DOHH2 (cell line): ENCODE measurements around the gene KCNJ6.

Experiments
- H3F3A ChIP-seq: fragments of 200-600 bp; sonication (generic), shearing (Covaris generic); 2 replicates; pipeline ENCODE4 v1.6.0; 2016; ENCODE audit warnings: antibody characterized with exemption, mild to moderate bottlenecking; ENCODE audit not compliant: control insufficient read depth, insufficient read depth
- H3K27ac ChIP-seq: fragments of 200-600 bp; sonication (generic); 2 replicates; pipeline ENCODE4 v1.5.1; 2014; ENCODE audit warnings: low read depth, mild to moderate bottlenecking, low read length, moderate library complexity
- H3K27me3 ChIP-seq: fragments of 200-600 bp; sonication (generic); 2 replicates; pipeline ENCODE4 v1.6.1; 2014; ENCODE audit warnings: mild to moderate bottlenecking, low read length, mixed read lengths; ENCODE audit not compliant: control insufficient read depth
- H3K36me3 ChIP-seq: fragments of 200-600 bp; sonication (generic); 2 replicates; pipeline ENCODE4 v1.6.1; 2014; ENCODE audit warnings: mild to moderate bottlenecking, low read length, moderate library complexity, mixed read lengths; ENCODE audit not compliant: control insufficient read depth
- H3K4me1 ChIP-seq: fragments of 200-600 bp; sonication (generic); 2 replicates; pipeline ENCODE4 v1.6.1; 2014; ENCODE audit warnings: mild to moderate bottlenecking, low read length, mixed read lengths; ENCODE audit not compliant: control insufficient read depth
- H3K4me2 ChIP-seq: fragments of 200-600 bp; sonication (generic); 2 replicates; pipeline ENCODE4 v1.6.0; 2014; ENCODE audit warnings: mild to moderate bottlenecking, low read length, moderate library complexity
- H3K4me3 ChIP-seq: fragments of 200-600 bp; sonication (generic); 2 replicates; pipeline ENCODE4 v1.5.1; 2014; ENCODE audit warnings: mild to moderate bottlenecking, low read length, mixed read lengths
- H3K79me2 ChIP-seq: fragments of 200-600 bp; sonication (generic); 2 replicates; pipeline ENCODE4 v1.6.1; 2014; ENCODE audit warnings: mild to moderate bottlenecking, low read length, mixed read lengths; ENCODE audit not compliant: control insufficient read depth
- H3K9me2 ChIP-seq: fragments of 200-600 bp; sonication (generic); replicated peaks from 2 replicates; pipeline ENCODE4 v1.6.1; 2014; ENCODE audit warnings: mild to moderate bottlenecking, low read length, mixed read lengths; ENCODE audit not compliant: control insufficient read depth
- H3K9me3 ChIP-seq: fragments of 200-600 bp; sonication (generic); 2 replicates; pipeline ENCODE4 v1.6.1; 2014; ENCODE audit warnings: antibody characterized with exemption, low read length, mixed read lengths; ENCODE audit not compliant: control insufficient read depth, insufficient read depth
- H4K20me1 ChIP-seq: fragments of 200-600 bp; sonication (generic); 2 replicates; pipeline ENCODE4 v1.6.0; 2014; ENCODE audit warnings: low read depth, mild to moderate bottlenecking, antibody characterized with exemption, low read length, moderate library complexity; ENCODE audit not compliant: control insufficient read depth, insufficient read depth
- EZH2phosphoT487 ChIP-seq: fragments of 200-600 bp; sonication (generic); IDR thresholded peaks from 2 replicates; pipeline ENCODE4 v1.6.1; 2017; ENCODE audit warnings: borderline replicate concordance, mild to moderate bottlenecking, antibody characterized with exemption, low read length, moderate library complexity, mixed read lengths
- TF ChIP-seq, protein P1 (sequence below): fragments of 200-600 bp; sonication (generic); IDR thresholded peaks from one replicate; pipeline ENCODE4 v1.5.1; 2014; ENCODE audit warnings: antibody characterized with exemption, mild to moderate bottlenecking, low read depth, low read length; ENCODE audit not compliant: poor library complexity, severe bottlenecking

KCNJ6 gene

DNA sequence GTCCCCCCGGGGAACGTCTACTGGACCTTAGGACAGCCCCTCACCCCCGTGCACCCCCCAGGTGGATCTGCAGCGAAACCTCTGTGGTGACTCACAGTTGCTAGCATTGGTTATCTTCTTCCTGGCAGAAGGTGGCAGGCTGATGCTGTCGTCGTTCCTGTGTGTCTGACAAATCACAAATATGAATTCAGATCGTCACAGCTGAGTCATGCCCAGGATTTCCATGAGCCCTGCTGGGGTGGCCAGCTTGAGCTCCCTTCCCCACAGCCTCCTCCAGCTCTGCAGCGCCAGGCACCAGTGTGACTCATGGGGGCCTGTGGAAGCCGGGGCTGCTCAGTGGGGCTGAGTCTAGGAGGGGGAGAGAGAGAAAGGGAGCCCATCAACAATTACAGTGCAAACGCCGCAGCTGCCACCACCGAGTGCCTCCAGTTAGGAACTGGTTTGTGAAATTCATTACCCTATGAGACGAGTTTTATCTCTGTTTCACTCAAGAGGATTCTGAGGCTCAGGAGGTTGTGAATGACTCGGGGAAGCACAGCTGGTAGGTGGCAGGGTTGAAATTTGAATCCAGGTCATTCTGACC is 351.8 kb downstream of the KCNJ6 start:
- Histone ChIP-seq H3K27ac (no peak overlapping the region), H3K4me3 (peak overlapping the region; percentile 75), H4K20me1 (no peaks in the 10 kb centered on the region), H3K79me2 (peaks cover 2% of the 10 kb centered on the region; the same call in 1 of the 2 replicates), H3K4me2 (peak overlapping the region; percentile 92), H3K9me2 (no peaks in the 10 kb centered on the region), H3K9me3 (peaks cover 5% of the 10 kb centered on the region; the same call in 1 of the 2 replicates), H3K36me3 (no peaks in the 10 kb centered on the region), H3K4me1 (peaks cover 18% of the 10 kb centered on the region), H3F3A (no peaks in the 10 kb centered on the region), H3K27me3 (peaks cover 24% of the 10 kb centered on the region)
- TF ChIP-seq EZH2phosphoT487: no peak
- TF ChIP-seq, protein P1, sequence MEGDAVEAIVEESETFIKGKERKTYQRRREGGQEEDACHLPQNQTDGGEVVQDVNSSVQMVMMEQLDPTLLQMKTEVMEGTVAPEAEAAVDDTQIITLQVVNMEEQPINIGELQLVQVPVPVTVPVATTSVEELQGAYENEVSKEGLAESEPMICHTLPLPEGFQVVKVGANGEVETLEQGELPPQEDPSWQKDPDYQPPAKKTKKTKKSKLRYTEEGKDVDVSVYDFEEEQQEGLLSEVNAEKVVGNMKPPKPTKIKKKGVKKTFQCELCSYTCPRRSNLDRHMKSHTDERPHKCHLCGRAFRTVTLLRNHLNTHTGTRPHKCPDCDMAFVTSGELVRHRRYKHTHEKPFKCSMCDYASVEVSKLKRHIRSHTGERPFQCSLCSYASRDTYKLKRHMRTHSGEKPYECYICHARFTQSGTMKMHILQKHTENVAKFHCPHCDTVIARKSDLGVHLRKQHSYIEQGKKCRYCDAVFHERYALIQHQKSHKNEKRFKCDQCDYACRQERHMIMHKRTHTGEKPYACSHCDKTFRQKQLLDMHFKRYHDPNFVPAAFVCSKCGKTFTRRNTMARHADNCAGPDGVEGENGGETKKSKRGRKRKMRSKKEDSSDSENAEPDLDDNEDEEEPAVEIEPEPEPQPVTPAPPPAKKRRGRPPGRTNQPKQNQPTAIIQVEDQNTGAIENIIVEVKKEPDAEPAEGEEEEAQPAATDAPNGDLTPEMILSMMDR: no peak

- Histone ChIP-seq H3K4me1 (peaks cover 18% of the 10 kb centered on the region), H4K20me1 (no peaks in the 10 kb centered on the region), H3K79me2 (peaks cover 2% of the 10 kb centered on the region; the same call in 1 of the 2 replicates), H3K27me3 (peaks cover 18% of the 10 kb centered on the region), H3K36me3 (no peaks in the 10 kb centered on the region), H3F3A (no peaks in the 10 kb centered on the region), H3K9me2 (no peaks in the 10 kb centered on the region), H3K4me2 (peak overlapping the region; percentile 92), H3K9me3 (peaks cover 5% of the 10 kb centered on the region; the same call in 1 of the 2 replicates), H3K4me3 (peak overlapping the region; percentile 75), H3K27ac (no peak overlapping the region)
- no peak for TF ChIP-seq EZH2phosphoT487
- TF ChIP-seq, protein P1: peak; percentile 30
These were observed 352.5 kb downstream of the KCNJ6 start for GRCh38 chr21:37563641-37564340.

GRCh38 chr21:37562920-37563640 is 353.2 kb downstream of the KCNJ6 start:
- H3F3A ChIP-seq: no peaks in the 10 kb centered on the region
- peaks cover 2% of the 10 kb centered on the region; the same call in 1 of the 2 replicates for H3K79me2 ChIP-seq
- H3K36me3 ChIP-seq: no peaks in the 10 kb centered on the region
- H3K27ac ChIP-seq: no peak overlapping the region
- no peaks in the 10 kb centered on the region for H3K9me2 ChIP-seq
- peaks cover 18% of the 10 kb centered on the region for H3K4me1 ChIP-seq
- H3K4me3 ChIP-seq: peak overlapping the region; percentile 75
- H4K20me1 ChIP-seq: no peaks in the 10 kb centered on the region
- H3K9me3 ChIP-seq: peaks cover 5% of the 10 kb centered on the region; the same call in 1 of the 2 replicates
- H3K4me2 ChIP-seq: peak overlapping the region; percentile 92
- H3K27me3 ChIP-seq: peaks cover 13% of the 10 kb centered on the region
- TF ChIP-seq EZH2phosphoT487: no peak
- TF ChIP-seq, protein P1: no peak
